T47D (cell line): Measurements from ENCODE around the gene BHLHE41.

Experiments
- DNase-seq, 2 experiments: peaks; one replicate each; pipeline versions ENCODE4 v3.0.0 to v3.0.0-alpha.2; 2011 to 2012; ENCODE audit warnings: low read depth in 1 of 2, low spot score in 1 of 2
- JUND ChIP-seq: IDR thresholded peaks from 2 replicates; pipeline ENCODE4 v1.6.1; 2012; ENCODE audit warnings: low read depth
- in situ Hi-C: cut with HindIII; loops from 2 replicates; pipeline ENCODE4 v1.10.0; 2016; ENCODE audit warnings: low sequenced_read_pairs, low pct_unique_long_range_greater_than_20kb

BHLHE41 gene

GRCh38 chr12:26118308-26118707, 6.5 kb downstream of the BHLHE41 start:
- in situ Hi-C loops: no loop called here
- no peak for TF ChIP-seq JUND
- DNase-seq: no peak

- in situ Hi-C loops: no loop called here
- no peak for TF ChIP-seq JUND
- no peak for DNase-seq
These were observed 7.8 kb downstream of the BHLHE41 start for GRCh38 chr12:26116829-26117715.

GRCh38 chr12:26114720-26115401, 10.0 kb downstream of the BHLHE41 start:
- in situ Hi-C loops: no loop called here
- TF ChIP-seq JUND: no peak
- no peak for DNase-seq

GRCh38 chr12:26113853-26114719, 10.8 kb downstream of the BHLHE41 start:
- peak; percentile 87 to 88 for DNase-seq
- in situ Hi-C loops: no loop called here
- TF ChIP-seq JUND: no peak

GRCh38 chr12:26113181-26113654, 11.6 kb downstream of the BHLHE41 start:
- TF ChIP-seq JUND: no peak
- no peak for DNase-seq
- in situ Hi-C loops: no loop called here

- no peak for DNase-seq
- TF ChIP-seq JUND: no peak
- in situ Hi-C loops: no loop called here
These were observed 12.1 kb downstream of the BHLHE41 start for GRCh38 chr12:26112703-26113147.

GRCh38 chr12:26112232-26112631, 12.6 kb downstream of the BHLHE41 start:
- no peak for DNase-seq
- no peak for TF ChIP-seq JUND
- in situ Hi-C loops: no loop called here

GRCh38 chr12:26109343-26109881, 15.4 kb downstream of the BHLHE41 start:
- no peak for TF ChIP-seq JUND
- in situ Hi-C loops: no loop called here
- DNase-seq: no peak

GRCh38 chr12:26108915-26109314, 15.9 kb downstream of the BHLHE41 start:
- TF ChIP-seq JUND: no peak
- in situ Hi-C loops: no loop called here
- DNase-seq: no peak

GRCh38 chr12:26106347-26106746, 18.5 kb downstream of the BHLHE41 start:
- TF ChIP-seq JUND: no peak
- no peak for DNase-seq
- in situ Hi-C loops: no loop called here

GRCh38 chr12:26102953-26103352, 21.9 kb downstream of the BHLHE41 start:
- in situ Hi-C loops: no loop called here
- no peak for DNase-seq
- TF ChIP-seq JUND: no peak

GRCh38 chr12:26101763-26102162, 23.1 kb downstream of the BHLHE41 start:
- in situ Hi-C loops: no loop called here
- no peak for TF ChIP-seq JUND
- DNase-seq: no peak
